DMS53 treated with DMSO at 0.1 percent for 48 hours (cell line): Measurements from ENCODE around the gene SECTM1.

ENCODE experiments used
- DNase-seq: peaks from one replicate; lab custom pipeline; 2025; ENCODE audit not compliant: unreplicated experiment; lab: John Stamatoyannopoulos, UW

Gene SECTM1

DNA sequence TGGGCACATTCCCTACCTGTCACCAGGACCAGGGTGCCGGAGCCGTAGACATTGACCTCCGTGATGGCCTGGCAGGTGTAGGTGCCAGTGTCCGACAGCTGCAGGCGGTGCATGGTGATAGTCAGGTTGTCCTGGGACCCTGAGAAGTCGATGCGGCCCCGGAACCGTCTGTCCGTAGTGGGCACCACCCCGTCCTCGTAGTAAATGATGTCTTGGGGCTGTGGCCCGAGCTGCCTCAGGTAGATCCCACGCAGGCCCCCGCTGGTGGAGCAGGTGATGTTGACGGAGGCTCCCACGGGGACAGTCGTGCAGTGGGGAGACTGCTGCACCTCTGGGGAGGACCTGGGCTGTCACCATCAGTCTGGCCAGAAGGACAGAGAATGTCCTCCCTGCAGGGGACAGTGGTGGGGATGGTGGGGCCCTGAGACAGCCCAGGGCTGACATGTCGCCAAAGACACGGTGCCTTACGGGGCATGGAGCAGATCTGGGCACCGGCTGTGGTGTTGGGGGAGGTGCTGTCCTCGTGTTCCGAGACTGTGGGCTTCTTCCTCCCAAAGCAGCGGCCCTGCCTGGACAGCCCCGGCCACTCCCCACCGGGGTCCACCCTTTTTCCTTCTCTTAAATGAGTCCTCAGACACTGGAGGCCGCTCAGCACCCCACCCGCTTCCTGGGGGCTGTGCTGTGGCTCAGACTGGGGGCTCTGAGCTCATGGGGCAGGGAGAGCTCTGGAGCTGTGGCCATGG lies 16.7 kb downstream of the SECTM1 start:
- no peak for DNase-seq

DNA sequence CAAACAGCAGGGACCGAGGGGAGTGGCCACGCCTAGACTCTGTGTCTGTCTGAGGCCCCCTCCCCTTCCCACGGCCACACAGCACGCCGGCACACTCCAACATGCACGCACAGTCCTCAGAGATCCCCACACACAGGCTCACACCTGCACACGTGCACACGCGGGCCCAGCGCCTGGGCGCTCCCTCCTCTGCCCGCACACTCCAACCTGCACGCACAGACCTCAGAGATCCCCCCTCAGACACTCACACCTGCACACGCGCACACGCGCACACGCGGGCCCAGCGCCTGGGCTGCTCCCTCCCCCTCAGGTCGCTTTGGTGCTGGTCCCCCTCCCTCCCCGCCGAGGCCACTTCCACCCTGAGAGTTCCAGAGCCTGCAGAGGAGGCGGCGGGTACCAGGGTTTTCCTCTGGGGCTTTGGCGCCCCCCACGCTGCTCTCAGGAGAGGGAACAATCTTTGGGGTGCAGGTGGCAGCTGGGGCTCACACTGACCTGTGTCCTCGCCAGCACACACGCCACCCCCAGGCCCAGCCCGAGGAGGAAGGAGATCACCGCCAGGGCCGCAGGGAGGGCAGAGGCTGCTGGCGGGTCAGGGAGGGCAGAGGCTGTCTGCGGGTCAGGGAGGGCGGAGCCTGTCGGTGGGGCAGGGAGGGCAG lies 17.7 kb downstream of the SECTM1 start:
- no peak for DNase-seq

DNA sequence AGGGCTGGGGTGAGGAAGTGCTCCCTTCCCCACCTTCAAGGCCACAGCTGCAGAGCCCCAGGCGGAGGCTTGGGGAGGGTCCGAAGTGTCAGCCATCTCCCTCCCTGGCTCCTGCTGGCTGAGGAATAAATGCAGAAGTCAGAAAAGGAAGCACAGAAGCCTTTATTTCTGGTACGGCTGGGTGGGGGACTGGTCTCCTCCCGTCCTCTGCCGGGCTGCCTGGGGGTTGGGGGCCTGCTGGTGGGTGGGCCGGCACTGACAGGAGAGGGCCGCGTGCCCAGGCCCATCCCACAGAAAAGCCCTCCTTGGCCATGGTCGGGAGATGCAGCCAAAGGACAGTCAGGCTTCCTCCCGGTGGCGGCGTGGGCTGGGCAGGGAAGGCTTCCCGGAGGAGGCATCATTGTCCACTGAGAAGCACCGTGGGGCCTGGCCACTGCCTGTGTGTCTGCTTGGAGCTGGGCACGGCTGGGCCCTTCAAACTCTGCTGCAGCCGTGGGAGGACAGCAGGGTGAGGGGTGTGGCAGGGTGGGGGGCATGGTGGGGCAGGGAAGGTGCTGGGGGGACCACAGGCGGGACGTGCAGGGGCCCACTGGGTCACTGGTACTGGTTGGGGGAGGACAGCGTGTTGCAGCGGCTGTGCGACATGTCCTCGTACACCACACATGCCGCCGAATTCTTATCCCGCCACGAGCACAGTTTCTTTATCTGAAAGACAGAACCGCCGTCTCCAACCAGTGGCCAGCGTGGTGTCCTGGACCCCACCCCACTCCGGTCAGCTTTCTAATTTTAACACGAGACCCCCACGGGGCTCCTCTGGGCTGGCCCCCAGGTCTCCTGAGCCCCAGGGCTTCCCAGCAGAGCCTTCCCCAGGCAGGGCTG lies 18.6 kb downstream of the SECTM1 start:
- DNase-seq, result no peak

GRCh38 chr17:82314012-82314726 lies 19.4 kb downstream of the SECTM1 start:
- no peak for DNase-seq

DNA sequence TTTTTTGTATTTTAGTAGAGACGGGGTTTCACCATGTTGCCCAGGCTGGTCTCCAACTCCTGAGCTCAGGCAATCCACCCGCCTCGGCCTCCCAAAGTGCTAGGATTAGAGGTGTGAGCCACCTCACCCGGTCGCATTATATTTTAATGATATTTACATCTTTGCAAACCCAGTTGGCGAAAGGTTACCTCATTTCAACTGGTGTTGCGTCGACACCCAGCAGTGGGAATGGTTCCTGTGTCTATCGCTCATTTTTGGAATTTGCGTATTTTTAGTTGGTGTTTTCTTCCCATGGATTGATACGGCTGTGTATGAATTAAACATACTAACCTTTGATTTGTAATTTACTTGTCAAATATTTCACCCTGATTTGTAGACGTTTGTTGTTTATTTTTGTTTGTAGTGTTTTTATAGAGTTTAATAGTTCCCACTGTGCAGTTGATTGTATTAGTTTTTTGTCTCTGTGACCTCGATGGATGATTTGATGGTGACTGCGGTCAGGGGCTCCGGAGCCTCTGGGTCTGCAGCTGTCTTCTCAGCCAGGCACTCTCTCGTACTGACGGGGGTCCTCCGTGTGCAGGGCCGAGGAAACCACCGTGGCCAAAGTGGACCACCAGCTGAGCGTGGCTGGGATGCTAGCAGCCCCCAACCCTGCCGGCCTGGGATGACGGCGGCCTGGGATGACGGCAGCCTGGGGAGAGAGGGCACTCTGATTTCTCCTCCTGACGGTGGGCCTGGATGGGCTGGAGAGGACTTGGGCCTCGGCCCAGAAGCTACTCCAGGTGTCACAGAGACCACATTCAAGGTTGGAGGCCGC lies 20.2 kb downstream of the SECTM1 start:
- no peak for DNase-seq

GRCh38 chr17:82311971-82312370 lies 21.6 kb downstream of the SECTM1 start:
- no peak for DNase-seq

- DNase-seq, result no peak
Observed at GRCh38 chr17:82310877-82311276, 22.7 kb downstream of the SECTM1 start.

- no peak for DNase-seq
Observed at GRCh38 chr17:82309656-82310570, 23.7 kb downstream of the SECTM1 start.

DNA sequence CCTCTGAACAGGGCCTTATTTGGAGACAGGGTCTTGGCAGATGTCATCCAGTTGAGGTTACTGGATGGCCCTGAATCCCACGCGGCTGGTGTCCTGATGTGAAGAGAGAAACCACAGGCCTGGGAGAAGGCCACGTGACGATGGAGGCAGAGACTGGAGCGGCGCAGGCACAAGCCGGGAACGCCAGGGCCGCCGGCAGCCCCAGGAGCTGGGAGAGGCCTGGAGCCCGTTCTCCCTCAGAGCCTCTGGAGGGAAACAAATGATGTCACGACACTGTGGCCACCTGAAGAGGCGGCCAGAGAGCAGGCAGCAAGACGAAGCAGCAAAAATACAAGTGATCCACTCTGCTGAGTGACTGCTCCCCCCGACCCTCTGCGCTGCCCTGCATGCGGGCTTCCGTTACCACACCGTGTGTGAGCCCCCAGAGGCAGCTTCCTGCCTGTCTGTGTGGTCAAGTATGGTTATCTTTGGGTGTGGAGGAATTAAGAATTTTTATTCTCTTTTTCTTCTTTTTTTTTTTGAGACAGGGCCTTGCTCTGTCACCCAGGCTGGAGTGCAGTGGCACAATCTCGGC lies 27.8 kb downstream of the SECTM1 start:
- no peak for DNase-seq

DNA sequence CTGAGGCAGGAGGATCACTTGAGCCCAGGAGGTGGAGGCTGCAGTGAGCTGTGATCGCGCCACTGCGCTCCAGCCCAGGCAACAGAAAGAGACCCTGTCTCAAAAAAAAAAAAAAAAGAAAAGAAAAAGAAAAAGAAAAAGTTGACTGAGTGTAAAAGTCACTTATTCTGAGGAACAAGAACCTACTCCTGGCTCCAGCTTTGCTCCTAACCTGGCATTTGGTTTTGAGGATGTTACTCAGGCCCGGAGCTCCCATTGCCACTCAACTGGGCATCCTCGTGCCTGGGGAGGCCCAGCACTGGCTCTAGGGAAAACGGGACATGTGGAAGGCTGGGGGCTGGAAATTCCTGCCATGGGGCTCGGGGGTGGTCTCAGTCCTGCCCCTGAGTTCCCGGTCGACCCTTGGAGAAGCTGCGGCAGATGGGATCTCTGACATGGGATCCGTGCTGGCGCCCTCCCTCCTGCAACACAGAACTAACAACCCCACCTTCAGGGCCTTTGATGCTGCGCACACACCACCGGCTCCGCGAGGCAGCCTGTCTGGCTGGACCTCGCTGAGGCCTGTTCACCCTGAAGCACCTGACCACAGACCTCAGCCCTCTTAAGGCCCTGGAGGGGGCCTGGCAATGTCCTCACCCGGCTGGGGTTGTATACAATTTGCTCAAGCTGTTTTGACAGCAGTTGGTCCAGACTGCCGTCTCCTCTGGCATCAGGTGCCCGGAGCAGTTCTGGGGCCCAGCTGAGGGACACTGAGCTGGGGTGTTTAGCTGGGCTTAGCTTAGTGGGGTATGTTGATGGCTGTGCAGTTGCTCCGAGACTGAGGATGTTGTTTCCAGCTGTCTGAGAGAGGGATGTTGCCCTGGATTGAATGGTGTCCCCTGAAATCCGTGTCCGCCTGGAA lies 28.5 kb downstream of the SECTM1 start:
- no peak for DNase-seq

- DNase-seq, result no peak
Observed at GRCh38 chr17:82303944-82304808, 29.4 kb downstream of the SECTM1 start.

DNA sequence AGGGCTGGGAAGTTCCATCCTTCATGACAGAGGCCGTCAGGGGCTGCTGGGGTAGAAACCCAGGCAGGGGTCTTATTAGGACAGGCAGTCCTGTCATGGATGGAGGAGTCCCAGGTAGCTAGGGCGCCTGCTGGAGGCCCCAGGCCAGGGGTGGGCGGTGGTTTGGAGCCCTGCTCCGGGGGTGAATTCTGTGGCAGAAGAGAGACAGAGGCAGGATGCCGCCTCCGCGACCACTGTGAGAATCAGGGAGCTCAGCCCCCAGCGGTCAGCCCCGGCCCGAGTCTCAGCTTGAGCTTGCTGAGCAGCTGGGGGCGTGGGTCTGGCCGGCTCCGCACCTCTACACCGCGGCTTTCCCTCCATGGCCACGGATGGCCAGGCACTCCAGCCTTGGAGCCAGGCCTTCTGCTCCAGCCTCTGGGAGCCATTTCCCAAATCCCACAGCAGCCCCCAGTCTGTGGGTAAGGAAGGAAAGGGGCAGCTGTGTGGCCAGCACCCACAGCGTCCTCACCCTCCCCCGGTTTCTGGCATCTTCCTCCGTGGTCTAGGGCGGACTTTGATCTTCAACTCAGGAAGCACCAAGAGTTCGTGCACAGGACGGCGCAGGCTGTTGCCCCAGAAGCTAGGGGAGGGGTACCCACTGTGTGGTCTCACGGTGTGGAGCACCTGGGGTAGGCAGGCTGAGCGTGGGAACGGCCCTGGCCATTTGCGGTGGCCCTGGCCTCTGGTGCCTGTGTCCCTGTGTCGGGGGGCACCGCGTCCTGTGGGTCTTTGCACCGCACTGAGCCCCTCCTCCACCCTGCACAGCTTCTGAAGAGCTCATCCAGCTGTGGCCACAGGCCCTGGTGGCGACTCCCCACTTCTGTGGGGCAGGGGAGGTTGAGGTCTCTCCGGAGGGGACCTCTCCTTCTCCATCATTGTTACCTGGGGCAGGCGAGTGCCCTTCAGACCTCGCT lies 30.3 kb downstream of the SECTM1 start:
- DNase-seq, result no peak

GRCh38 chr17:82302568-82302963 lies 31.0 kb downstream of the SECTM1 start:
- no peak for DNase-seq

GRCh38 chr17:82301916-82302567 lies 31.5 kb downstream of the SECTM1 start:
- no peak for DNase-seq

- no peak for DNase-seq
Observed at GRCh38 chr17:82301300-82301915, 32.2 kb downstream of the SECTM1 start.
